ENCODE results near the gene KRT1.
"Not testable (repeated sequence)": the region's sequence is repeated elsewhere in the genome, so short reads cannot be mapped to it uniquely, and the experiment has no call there.

The KRT1 gene

DNA sequence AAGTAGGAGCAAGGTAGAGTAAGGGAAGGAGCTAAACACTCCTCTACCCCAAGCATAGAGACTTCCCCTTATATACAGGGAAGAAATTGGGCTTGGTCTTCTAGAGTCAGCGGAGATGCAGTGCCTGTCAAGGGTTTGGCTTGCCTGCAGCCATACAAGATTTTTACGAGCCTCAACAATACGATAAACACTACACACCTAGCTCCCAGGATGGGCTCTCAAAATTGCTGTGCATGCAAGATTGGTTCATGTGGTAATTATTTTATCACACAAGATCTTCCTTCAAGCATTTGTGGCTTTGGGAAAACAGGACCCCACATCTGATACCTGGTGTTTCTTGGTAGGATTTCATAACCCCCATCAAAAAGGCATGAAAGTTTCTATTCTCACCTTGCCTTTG is at the start of gene KRT1:
Gene KRT1 (minus strand): TSS at position 45 of the 400 bp plus-strand sequence. CDS start 59 bp downstream, outside the sequence.
- DNase-seq = no peak

DNA sequence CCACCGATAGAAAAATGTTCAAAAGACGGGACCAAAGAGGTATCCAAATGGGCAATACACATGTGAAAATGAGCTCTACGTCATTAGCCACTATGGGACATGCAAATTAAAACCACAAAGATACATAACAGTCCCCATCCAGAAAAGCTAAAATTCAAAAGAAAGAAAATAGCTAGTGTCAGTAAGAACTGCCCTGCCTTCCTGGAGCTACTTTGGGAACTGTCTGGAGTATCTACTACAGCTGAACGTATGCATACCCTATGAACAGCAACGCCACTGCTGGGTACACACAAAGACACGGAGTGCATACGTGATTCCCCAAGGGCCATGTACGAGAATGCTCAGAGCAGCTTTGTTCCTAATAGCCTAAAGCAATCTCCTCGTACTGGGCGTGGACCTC is 48.9 kb upstream of the KRT1 start:
- DNase-seq = no peak

DNA sequence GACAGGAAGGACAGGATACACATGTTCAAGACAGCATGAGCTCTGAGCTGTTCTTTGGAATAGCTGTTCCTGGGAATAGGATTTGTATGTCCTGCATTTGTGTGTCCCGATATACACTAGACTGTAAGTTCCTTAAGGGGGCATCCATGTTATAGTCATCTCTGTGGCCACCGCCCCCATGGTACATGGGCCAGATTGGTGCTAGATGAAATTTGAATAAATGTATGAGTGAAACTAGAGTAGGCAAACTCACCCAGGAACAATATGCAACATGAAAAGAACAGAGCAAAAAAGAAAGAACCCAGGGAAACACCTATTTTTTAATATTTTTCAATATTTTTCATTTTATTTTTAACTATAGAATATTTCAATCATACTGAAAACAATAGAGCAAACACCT is 48.2 kb upstream of the KRT1 start:
- no peak for DNase-seq

DNA sequence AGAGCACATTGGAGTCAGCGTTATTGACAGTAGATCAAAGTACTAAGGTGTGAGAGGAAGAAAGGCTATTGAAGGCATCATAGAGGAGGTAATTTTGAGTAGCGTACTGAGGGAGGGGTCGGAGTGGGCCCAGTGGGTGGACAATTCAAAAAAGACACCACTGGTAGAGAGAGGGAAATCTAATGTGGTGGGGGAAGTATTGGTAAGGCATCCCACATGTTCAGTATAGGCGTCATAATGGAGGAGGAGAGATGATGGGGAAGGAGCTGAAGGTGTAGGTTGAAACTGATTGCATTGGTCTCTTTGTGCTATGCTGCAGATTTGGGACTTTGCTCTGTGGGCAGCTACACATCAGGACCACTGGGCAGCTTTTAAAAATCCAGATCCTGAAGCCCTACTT is 46.8 kb upstream of the KRT1 start:
- DNase-seq = no peak

DNA sequence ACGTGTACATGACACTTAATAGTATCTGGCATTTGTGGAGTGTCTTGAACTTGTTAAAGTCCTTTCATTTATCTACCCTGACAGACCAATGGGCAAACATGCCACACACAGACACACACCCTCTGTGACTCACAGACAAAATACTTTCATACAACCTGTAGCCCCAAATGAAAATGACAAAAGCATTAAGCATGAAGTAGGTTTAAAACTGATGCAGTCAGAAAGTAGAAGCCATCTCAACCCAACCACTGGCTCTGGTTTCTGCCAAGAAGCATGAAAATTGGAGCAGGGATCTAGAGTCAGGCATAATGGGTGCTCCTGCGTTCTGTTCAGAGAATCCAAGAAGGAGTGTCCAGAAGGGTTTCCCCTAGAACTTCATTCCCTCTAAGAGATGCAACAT is 46.2 kb upstream of the KRT1 start:
- DNase-seq = no peak

DNA sequence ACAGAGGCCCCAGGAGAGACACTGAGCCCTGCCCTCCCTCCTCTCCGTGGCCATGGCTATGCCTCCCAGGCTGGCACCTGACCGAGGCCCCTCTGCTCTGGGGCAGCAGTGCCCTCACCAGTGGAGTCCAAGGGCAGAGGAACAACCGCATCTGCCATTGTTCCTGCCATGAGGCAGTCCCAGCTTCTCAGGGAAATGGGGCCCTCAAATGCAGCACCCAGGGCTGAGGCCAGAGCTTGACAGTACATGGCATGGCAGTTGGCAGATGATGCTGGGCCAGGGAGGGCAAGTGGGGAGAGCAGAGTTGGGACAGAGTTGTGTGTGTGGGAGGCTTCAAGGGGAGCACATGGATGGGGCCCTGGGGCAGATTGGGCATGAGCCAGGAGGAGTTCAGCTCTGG is 44.2 kb upstream of the KRT1 start:
- DNase-seq = no peak

DNA sequence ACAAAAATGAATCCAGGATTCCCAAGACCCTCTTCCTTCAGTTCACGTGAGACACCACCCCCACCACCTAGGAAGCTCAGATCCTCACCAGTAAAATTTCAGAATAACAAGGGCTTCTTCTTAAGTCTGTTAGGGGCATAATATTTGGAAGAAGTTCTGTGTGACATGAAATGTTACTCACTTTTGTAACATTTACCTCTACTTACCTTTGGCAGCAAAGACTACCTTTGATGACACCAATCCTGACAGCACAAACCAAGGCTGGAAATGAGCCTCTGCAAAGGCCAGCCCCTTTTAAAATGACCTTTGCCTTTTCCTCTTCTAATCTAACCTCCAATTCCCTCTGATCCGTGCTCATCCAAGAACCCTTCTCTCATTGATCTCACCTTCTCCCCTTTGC is 42.5 kb upstream of the KRT1 start:
- DNase-seq = no peak

DNA sequence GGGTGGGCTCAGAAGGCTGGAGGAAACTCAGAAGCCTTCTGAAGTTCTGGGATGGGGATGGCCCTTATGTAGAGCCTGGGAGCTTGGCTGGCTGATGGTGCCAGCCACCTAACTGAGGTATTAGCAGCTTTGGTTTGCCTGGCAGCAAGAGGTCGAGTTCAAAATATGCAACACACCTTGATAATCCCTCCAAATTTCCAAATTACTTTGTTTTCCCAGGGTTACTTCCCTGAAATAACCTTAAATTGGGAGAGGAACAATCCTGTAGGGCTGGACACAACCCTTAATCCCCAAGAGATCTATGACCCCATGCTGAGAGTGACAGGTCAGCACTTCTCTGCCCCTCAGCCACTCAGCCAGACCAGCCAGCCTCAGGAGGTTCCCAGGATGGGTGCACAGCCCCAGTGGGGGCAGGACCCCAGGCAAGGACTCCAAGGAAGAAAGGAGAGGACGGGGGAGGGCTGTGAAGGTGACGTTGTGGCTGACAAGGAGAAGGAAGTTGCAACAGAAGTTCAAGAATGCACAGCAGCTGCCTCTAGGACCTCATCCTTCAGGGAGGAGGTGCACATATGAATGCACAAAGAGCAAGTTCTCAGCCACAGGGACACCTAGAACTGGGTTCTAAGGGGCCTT is 41.7 kb upstream of the KRT1 start:
- DNase-seq = no peak

DNA sequence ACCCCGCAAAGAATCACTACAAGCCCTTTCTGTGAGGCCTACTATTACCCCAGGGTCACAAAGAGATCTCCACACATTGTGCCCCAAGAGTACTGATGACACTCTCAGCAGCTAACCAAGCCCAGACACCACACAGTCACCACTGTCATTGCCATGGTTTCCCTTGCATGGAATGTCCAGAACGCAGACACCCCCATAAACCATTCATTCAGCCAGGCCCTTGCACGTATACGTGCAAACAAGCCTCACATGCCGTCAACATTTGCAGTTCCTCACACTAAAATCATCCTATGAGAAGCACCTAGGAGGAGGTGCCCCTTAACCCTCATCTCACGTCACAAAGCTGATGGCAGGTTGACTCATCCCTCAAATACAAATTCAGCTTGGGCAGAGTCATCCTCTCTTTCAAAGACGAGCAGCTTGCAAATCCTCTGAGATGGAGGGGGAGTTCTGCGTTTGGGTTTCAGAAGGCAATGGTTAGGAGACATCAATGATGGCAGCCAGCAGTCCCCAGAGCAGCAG is 40.2 kb upstream of the KRT1 start:
- no peak for DNase-seq

DNA sequence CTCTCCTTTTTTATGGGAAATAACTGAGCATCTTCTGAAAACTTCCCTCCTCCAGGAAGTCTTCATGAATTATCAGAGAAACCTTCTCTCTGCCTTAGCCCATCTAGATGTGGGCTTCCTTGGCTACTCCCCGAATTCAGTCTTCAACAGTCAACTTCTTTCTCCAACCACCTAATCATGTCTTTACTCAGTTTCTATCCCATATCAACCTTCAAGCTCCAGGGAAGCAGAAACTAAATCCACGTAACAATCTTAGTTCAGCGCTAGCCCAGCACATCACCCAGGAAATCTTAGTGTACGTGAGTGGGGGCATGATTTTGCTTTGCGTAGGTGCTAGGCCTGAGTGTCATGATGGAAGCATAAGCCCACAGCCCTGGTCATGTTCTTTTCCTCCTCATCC is 35.9 kb upstream of the KRT1 start:
- no peak for DNase-seq

DNA sequence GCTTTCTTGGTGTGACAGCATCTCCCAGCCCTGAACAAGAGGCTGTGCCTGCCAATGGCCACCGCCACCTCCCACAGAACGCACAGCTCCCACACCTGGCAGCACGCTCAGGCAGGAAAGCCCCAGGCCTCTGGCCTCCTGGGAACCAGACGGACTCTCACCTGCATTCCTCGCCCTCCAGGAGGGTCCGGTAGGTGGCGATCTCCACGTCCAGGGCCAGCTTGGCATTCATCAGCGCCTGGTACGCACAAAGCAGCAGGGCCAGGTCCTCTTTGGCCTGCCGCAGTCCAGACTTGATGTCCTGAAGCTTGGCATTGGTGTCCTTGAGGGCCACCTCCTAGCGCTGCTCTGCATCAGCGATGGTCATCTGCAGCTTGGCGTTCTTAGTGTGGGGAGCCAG is 35.2 kb upstream of the KRT1 start:
- DNase-seq = no peak

DNA sequence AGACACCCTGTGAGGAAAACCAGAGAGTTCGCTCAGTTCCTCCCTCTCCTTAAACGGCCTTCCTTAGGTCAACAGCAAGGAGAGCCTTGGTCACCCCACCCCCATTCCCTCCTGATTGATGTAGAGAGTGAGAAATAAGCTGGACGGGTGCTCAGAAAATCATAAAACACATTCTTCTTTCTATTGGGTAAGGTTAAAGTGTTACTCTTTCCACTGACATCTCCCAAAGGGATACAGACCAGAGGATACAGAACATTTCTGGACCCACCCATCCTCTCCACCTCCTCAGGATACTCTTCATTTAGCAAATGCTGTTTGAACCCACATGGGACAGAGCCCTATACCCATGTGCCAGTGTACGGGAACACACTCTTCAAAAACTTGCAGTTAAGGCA is 34.7 kb upstream of the KRT1 start:
- no peak for DNase-seq

DNA sequence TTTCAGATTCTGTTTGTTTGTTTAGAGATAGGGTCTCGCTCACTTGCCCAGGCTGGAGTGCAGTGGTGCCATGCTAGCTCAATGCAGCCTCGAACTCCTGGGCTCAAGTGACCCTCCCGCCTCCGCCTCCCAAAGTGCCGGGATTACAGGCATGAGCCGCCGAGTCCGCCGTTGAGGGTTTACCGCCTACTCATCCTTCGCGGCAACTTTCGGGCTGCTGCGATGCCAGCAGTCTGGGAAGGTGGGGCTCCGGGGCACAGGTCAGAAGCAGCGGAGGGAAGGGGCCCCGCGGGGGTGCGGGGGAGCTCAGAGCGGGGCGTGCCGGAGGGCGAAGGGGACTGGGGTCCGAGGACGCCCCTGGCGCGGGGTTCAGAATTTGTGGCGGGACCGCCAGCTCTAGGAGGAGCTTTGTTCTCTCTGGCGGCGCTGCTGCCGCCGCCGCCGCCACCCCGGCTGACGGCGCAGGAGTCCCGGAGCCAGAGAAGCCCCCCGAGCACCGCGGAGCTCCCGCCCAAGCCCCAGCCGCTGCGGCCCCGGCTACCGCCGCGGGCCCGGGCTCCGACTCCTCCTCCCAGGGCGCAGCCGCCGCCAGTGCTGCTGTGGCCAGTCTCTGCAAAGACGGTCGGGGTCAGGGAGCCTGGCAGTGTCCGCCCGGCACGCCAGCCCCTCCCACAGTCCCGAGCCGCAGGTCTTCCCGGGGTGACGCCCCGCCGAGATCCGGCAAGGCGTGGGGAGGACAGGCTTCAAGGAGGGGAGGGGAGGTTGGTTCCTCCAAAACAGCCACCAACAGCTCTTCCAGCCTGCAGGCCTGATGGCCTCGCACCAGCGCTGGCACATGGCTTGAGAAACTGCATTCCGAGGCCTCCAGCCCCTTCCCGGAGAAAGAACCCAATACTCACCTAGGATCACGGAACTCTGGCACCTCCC is 34.0 kb upstream of the KRT1 start:
- DNase-seq = peak; percentile 41

DNA sequence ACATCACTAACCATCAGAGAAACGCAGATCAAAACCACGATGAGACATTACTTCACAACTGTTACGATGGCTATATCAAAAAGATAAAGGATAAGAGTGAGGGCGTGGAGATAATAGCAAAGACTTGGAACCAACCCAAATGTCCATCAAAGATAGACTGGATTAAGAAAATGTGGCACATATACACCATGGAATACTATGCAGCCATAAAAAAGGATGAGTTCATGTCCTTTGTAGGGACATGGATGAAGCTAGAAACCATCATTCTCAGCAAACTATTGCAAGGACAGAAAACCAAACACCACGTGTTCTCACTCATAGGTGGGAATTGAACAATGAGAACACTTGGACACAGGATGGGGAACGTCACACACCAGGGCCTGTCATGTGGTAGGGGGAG is 31.9 kb upstream of the KRT1 start:
- DNase-seq = not testable (repeated sequence)

DNA sequence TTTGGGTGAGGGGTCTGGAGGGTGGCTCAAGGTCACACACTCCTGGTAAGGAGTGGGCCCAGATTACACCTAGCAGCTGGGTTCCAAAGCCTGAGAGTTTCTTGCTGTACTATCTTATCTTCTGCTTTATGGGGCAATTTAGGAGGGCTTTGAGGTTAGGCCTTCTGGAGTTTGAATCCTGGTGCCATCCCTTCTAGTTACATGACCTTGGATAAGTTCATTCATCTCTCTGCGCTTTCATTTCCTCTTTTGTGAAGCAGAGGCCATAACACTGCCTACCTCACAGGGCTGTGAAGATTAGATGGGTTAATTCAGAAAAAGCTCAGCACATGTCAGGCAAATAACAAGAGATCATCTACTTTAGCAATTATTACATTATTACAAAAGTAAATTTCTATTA is 30.5 kb upstream of the KRT1 start:
- no peak for DNase-seq

DNA sequence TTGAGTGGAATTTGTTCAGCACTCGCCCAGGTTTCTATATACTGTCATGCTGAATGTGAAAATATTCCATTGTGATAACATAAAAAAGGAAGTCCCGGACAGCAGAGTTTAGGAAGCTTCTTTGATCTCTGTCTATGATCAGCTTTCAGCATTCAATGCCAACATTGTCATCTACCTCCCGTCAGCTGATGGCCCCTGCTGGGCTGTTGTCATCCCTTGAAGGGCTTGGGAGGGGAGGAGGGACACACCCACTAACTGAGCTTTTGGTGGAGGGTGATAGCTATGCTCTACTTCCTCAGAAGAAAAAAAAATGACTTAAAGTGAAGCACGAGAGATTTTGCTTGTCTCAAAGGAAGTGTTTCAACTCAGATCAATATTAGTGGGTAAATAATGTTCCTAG is 27.8 kb upstream of the KRT1 start:
- DNase-seq = peak; percentile 47

DNA sequence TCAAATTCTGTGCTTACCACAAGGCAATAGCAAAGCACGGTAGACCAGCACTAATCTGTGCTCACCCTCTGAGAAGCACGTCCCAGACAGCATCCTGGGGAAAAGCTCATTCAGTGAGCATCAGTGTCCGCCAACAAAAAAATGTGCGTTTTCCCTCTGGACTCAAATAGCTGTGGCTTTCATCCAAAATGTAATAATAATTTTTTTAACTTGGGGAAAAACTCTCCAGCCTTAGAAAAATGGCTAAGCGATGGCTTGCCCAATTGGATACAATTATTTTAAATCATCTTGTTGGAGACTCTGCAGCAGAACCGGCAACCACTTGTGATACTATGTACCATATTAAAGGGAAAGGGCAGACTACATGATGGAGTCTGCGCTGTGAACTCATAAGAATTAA is 24.3 kb upstream of the KRT1 start:
- DNase-seq = no peak

DNA sequence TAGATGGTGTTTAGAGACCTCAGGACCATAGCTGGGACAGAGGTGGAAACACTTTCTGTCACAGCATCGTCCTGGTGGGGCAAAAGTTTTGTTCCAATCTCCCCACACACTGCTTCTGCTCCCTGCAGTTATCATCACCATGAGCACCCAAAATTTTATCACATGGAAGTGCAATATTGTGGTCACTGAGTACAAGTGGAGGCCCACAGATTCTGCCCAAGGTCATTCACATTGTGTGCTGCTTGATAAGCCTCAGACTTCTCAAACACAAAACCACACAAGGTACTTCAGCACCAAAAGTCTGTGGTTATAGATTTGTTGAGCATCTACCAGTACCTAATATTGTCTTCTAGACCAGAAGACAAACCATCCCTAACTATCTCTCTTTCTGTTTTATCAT is 23.7 kb upstream of the KRT1 start:
- no peak for DNase-seq

DNA sequence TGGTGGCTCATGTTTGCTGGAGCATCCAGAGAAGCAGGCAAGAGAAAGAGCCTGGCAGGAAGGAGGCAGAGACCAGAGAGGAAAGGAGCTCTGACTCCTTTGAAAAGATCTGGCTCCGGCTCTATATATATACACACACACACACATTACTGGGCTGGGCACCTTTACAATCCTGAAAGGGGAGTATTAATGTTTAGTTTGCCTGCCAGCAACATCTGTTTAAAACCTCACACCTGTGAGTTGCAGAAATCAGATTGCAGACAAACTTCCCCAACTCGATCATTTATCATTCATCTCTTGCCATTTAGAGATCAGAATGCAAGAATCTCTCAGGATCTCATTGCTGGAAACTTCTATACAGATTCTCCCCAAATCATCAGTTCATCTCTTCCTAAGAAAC is 23.2 kb upstream of the KRT1 start, which contains the start of gene KRT77:
Gene KRT77 (minus strand): TSS at position 101 of the 400 bp plus-strand sequence. CDS start 90 bp downstream, at position 11.
- no peak for DNase-seq

DNA sequence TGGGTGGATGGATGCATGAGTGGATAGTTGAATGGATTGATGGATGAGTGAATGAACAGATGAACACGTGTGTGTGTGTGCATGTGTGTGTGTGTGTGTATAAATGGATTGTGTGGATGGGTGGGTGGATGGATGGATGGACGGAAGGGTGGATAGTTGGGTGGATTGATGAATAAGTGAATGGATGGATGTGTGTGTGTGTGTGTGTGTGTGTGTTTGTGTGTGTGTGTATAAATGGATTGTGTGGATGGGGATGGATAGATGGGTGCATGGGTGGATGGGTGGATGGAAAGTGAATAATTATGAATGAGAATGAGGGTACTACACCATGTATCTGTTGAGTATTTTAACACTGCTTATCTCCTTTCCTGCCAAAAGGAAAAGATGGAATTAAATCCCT is 22.1 kb upstream of the KRT1 start:
- DNase-seq = no peak

DNA sequence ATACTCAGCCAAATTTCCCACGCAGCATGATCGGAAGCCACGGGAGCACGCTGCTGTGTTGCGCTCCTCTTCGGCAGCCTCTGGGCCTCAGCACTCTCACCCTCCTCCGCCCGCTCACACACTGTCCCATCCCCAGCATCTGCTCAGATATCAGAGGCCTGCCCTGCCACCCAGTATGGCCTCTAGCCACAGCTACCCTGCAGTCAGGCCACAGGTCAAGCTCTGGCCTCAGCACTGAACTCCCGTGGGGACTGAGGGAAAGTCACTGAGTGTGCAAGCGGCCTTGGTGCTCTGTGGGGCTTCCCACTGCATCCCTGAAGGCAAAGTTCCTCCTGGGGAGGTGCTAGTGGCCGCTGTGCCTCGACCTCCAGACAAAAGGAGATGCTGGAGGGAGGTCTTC is 21.1 kb upstream of the KRT1 start:
- no peak for DNase-seq

DNA sequence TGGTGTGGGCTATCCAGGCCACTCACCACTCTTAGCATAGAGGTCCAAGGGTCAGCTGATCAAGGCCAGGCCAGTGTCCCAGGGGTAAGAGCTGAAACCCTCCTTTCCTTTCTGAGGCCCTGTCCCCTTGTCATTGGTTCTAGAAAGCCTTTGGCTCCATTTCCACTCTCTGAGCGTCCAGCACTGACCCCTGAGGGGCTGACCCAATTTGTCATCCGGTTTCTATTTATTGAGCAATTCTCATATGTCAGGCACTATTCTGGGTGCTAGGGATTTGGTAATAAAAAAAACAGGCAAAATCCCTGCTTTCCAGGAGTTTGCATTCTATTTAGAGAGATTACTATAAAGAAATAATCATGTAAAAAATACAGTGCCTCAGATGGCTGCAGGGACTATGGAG is 19.8 kb upstream of the KRT1 start:
- no peak for DNase-seq

DNA sequence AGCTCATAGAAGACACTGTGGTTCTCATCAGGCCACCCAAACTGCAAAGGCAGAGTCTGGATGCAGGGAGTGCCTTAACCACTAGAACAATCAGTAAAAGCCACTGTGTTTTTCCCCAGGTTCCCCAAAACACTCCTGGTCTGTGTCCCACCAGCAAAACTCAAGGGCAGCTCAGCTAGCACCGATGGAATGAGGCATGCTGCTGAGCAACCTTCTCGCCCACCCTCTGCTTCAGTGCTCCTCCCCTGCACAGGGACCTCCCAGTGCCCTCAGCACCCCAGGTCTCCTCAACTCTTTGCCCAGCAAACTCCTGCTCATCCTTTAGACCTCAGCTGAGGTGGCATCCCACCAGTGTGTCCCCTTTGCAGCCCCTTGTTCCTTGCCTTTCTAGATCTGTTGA is 19.2 kb upstream of the KRT1 start:
- DNase-seq = no peak

DNA sequence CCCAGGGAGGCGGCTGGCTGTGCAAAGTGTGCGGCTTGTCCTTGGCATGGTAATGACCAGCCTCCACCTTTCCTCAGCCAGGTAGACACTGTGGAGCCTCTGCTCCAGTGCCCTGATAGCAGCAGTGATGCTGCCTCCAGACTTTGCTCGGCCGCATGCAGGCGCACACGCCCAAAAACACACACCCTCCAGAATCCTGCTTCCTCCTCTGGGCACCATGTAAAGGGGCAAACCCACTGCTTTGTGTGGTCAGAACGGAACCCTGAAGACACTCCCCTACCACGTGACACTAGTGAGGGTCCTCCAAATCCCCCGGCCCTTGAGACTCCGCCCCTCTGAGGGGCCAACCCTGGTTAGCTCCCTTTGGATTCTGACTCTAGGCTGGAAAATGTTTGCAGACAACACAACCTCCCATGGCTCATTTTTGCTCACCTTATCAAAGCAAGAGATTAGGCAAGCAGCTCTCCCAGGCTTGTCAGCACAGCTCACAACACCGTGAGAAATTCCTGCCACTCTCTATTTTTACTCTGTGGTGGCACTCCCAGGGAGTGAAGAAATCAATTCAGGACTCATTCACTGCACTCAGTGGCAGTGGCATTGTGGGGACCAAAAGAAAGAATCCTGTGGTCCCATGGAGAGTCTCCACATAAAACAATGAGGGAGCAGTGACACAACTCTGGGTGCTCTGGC is 18.6 kb upstream of the KRT1 start:
- DNase-seq = no peak

Data from CD4-positive, alpha-beta T cell treated with Interleukin-6 for 4 hours (primary cell).